HepG2 (cell line): Measurements from ENCODE around the gene BNIP1. TPM values are rescaled to one million over a fixed set of nuclear protein-coding genes. Genes with fewer than 3 reads are reported as not detected.
A peak's percentile ranks its signal among the peaks of the same experiment; 100 is the strongest.

Experiments
- ARID4A ChIP-seq: sonication (generic); formaldehyde crosslinking; IDR thresholded peaks from 2 replicates; pipeline ENCODE4 v1.5.0; 2020; ENCODE audit warnings: mild to moderate bottlenecking, missing genetic modification reagents, borderline replicate concordance
- CEBPG ChIP-seq: IDR thresholded peaks from 2 replicates; pipeline ENCODE4 v1.6.1; 2016
- DMAP1 ChIP-seq: IDR thresholded peaks from 2 replicates; pipeline ENCODE4 v1.6.1; 2016
- DNMT3B ChIP-seq: conservative IDR thresholded peaks from 2 replicates; pipeline ENCODE4 v1.6.1; 2016; ENCODE audit warnings: missing biosample characterization, control low read depth
- FUBP1 ChIP-seq: sonication (generic); formaldehyde crosslinking; IDR thresholded peaks from 2 replicates; pipeline ENCODE4 v1.5.1; 2020; ENCODE audit warnings: missing genetic modification reagents, mild to moderate bottlenecking, borderline replicate concordance
- HMG20B ChIP-seq: conservative IDR thresholded peaks from 2 replicates; pipeline ENCODE4 v1.6.1; 2016; ENCODE audit warnings: missing genetic modification reagents, missing compliant biosample characterization
- HNRNPH1 ChIP-seq: fragments of 200-400 bp; formaldehyde crosslinking; optimal IDR thresholded peaks from 2 replicates; pipeline ENCODE3; 2017; ENCODE audit warnings: mild to moderate bottlenecking, low read depth, low read length
- KDM3A ChIP-seq: IDR thresholded peaks from 2 replicates; pipeline ENCODE4 v1.6.1; 2018; ENCODE audit warnings: low read depth, missing compliant biosample characterization
- MNT ChIP-seq: fragments of 450-650 bp; IDR thresholded peaks from 2 replicates; pipeline ENCODE4 v1.6.1; 2016
- RORA ChIP-seq: sonication (generic); formaldehyde crosslinking; IDR thresholded peaks from 2 replicates; pipeline ENCODE4 v1.5.0; 2020; ENCODE audit warnings: mild to moderate bottlenecking, missing genetic modification reagents, moderate library complexity
- SKI ChIP-seq: fragments of 450-650 bp; IDR thresholded peaks from one replicate; pipeline ENCODE4 v1.6.1; 2018; ENCODE audit warnings: mild to moderate bottlenecking; ENCODE audit not compliant: partially characterized antibody
- ZBTB33 ChIP-seq: sonication (generic); formaldehyde crosslinking; IDR thresholded peaks from 2 replicates; pipeline ENCODE4 v1.4.0; 2020; ENCODE audit warnings: missing genetic modification reagents
- ZNF296 ChIP-seq: sonication (generic); formaldehyde crosslinking; conservative IDR thresholded peaks from 2 replicates; pipeline ENCODE4 v1.5.0; 2020; ENCODE audit warnings: mild to moderate bottlenecking, missing genetic modification reagents
- ZNF317 ChIP-seq: sonication (generic); formaldehyde crosslinking; IDR thresholded peaks from 2 replicates; pipeline ENCODE4 v1.5.0; 2020; ENCODE audit warnings: mild to moderate bottlenecking, missing genetic modification reagents
- ZNF446 ChIP-seq: sonication (generic); formaldehyde crosslinking; IDR thresholded peaks from 2 replicates; pipeline ENCODE4 v1.5.0; 2020; ENCODE audit warnings: mild to moderate bottlenecking, missing genetic modification reagents
- ZNF501 ChIP-seq: sonication (generic); formaldehyde crosslinking; IDR thresholded peaks from 2 replicates; pipeline ENCODE4 v1.5.1; 2020; ENCODE audit warnings: mild to moderate bottlenecking, moderate library complexity, missing genetic modification reagents
- ZNF550 ChIP-seq: sonication (generic); formaldehyde crosslinking; IDR thresholded peaks from 2 replicates; pipeline ENCODE4 v1.4.0; 2020; ENCODE audit warnings: mild to moderate bottlenecking, missing genetic modification reagents, borderline replicate concordance
- ZNF644 ChIP-seq: IDR thresholded peaks from 2 replicates; pipeline ENCODE4 v1.6.1; 2016; ENCODE audit warnings: low read depth
- polyA plus RNA-seq, 8 experiments: library from polyadenylated mRNA; depleted of rRNA in 3 of 8; stranded (reverse) in 7 of 8; unstranded in 1 of 8; fragments of >200 nt; fragmentation: Illumina TruSeq in 4 of 8; extraction: Trizol in 4 of 8; gene quantifications; 2 replicates each; pipeline versions ENCODE4 v1.2.1 to v1.2.3, GENCODE V29; 2011 to 2016; ENCODE audit warnings: low read depth in 4 of 8, missing spikeins in 1 of 8, mixed read lengths in 1 of 8; ENCODE audit not compliant: insufficient read depth in 1 of 8
- total RNA-seq, 5 experiments: library from RNA; depleted of rRNA; stranded (reverse); fragments of >200 nt; fragmentation: Illumina TruSeq; extraction: Trizol; gene quantifications; 2 replicates each; pipeline ENCODE4 v1.2.3, GENCODE V29; 2016; ENCODE audit warnings: low read depth in 1 of 5

The BNIP1 gene
- total and polyA plus RNA-seq, 2 of the 13 experiments (the other 11 are each of a cell fraction or from before 2014, with no cell fraction given) = 13.2 to 16.9 TPM

GRCh38 chr5:173144200-173145176 is at the start of gene BNIP1 (continued):
- TF ChIP-seq ARID4A (peak; percentile 92), DMAP1 (peak; percentile 92), DNMT3B (CRISPR knock-in tag) (no peak), HMG20B (no peak), RORA (CRISPR knock-in tag) (no peak), ZNF644 (CRISPR knock-in tag) (no peak), HNRNPH1 (no peak), FUBP1 (CRISPR knock-in tag) (no peak), ZNF317 (CRISPR knock-in tag) (no peak; the same call in 1 of the 2 replicates), CEBPG (peak; percentile 26; the same call in 1 of the 2 replicates), SKI (no peak), ZNF446 (CRISPR knock-in tag) (no peak), KDM3A (no peak; the same call in none of the 2 replicates), ZNF296 (CRISPR knock-in tag) (no peak), ZNF501 (CRISPR knock-in tag) (peak; percentile 90), MNT (no peak; the same call in 1 of the 2 replicates), ZNF550 (CRISPR knock-in tag) (no peak), ZBTB33 (CRISPR knock-in tag) (peak; percentile 85)
